Body of pancreas (tissue), 4 donors: ENCODE measurements around the gene FASTK. TPM values are rescaled to one million over a fixed set of nuclear protein-coding genes. Genes with fewer than 3 reads are reported as not detected.
"Not testable (repeated sequence)": the region's sequence is repeated elsewhere in the genome, so short reads cannot be mapped to it uniquely, and the experiment has no call there.

Experiments
- ATAC-seq: fragments of 150-250 bp; one replicate; pipeline ENCODE4 v1.9.1; 2016
- DNase-seq, 4 donors: peaks; one replicate each; pipeline ENCODE4 v3.0.0-alpha.2; 2019
- H3K27ac ChIP-seq, 4 donors: fragments of 200-600 bp; sonication (generic); 1 replicate in 3 of 4; 2 replicates in 1 of 4; pipeline versions ENCODE4 v1.5.1 to v1.6.1; 2016 to 2019; ENCODE audit warnings: mild to moderate bottlenecking in 1 of 4, mixed read lengths in 1 of 4, moderate library complexity in 1 of 4
- H3K27me3 ChIP-seq, 2 donors: fragments of 200-600 bp; sonication (generic); one replicate each; pipeline ENCODE4 v1.6.0; 2016; ENCODE audit warnings: mild to moderate bottlenecking in 1 of 2
- H3K36me3 ChIP-seq, 2 donors: fragments of 200-600 bp; sonication (generic); replicated peaks in 1 of 2; 2 replicates each; pipeline ENCODE4 v1.5.1; 2016; ENCODE audit warnings: low read depth in 2 of 2; ENCODE audit not compliant: insufficient read depth in 1 of 2
- H3K4me1 ChIP-seq: fragments of 200-600 bp; sonication (generic); one replicate; pipeline ENCODE4 v1.6.0; 2016
- H3K4me3 ChIP-seq, 2 donors: fragments of 200-600 bp; sonication (generic); 1 replicate in 1 of 2; 2 replicates in 1 of 2; pipeline ENCODE4 v1.5.1; 2016 to 2019
- H3K9me3 ChIP-seq, 3 donors: fragments of 200-600 bp; sonication (generic); 1 replicate in 2 of 3; 2 replicates in 1 of 3; pipeline ENCODE4 v1.5.1; 2016
- CTCF ChIP-seq, 7 experiments: fragments of 450-650 bp in 4 of 7; fragments of 200-600 bp in 3 of 7; sonication (generic) in 3 of 7; IDR thresholded peaks; one replicate each; pipeline ENCODE4 v1.5.1; 2016 to 2019; ENCODE audit warnings: antibody characterized with exemption in 7 of 7
- POLR2A ChIP-seq, 3 donors: fragments of 450-650 bp; IDR thresholded peaks; one replicate each; pipeline ENCODE4 v1.6.1; 2016; ENCODE audit warnings: antibody characterized with exemption in 3 of 3, mild to moderate bottlenecking in 2 of 3
- WGBS, 2 donors: methylation state at CpG; one replicate each; pipeline ENCODE4 v1.1.5; 2017; 5-methylcytosine and 5-hydroxymethylcytosine counted together
- intact Hi-C: fragments of 100-400 bp; cut with DNase I; formaldehyde crosslinking; loops from one replicate; pipeline ENCODE4 v1.15.1; 2023
- total RNA-seq, 2 donors: library from RNA; depleted of rRNA; stranded (reverse); fragments of >200 nt; gene quantifications; one replicate each; pipeline ENCODE4 v1.1.0, GENCODE V29; 2016

The FASTK gene
- total RNA-seq, 2 donors from 2014 or later = 60.7 to 201 TPM

- no peak overlapping the region for H3K4me3 ChIP-seq
- H3K36me3 ChIP-seq = no peaks in the 10 kb centered on the region
- H3K9me3 ChIP-seq = no peaks in the 10 kb centered on the region
- H3K27me3 ChIP-seq = no peaks in the 10 kb centered on the region
- 70 to 73% methylated on average over 11 to 14 of the region's 14 CpGs for WGBS, 2 donors
- TF ChIP-seq POLR2A (IDR thresholded peaks at IDR 0.05) (no peak), CTCF (IDR thresholded peaks at IDR 0.05) (no peak)
- no peak for ATAC-seq
- intact Hi-C loops = no loop called here
- DNase-seq = no peak
- peaks cover 8% of the 10 kb centered on the region for H3K4me1 ChIP-seq
- no peak overlapping the region for H3K27ac ChIP-seq
Measured at GRCh38 chr7:151046603-151047573, 33.7 kb downstream of the FASTK start.

DNA sequence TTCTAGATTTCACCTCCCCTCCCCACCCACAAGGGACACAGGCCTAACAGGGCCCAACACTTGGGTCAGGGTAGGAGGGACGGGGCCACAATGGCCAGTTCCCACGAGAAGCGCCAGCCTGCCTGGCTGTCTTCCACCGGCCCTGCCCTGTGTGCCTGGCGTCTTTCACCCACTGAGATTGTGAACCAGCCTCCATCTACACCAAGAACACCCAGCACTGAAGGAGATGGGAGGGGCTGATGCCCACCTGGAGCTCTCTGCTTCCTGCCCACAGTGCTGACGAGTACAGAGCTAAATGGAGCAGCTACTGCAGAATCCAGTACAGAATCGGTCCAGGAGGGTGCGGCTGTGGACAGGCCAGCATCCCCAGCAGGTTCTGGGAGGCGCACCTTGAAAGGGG, 34.6 kb downstream of the FASTK start:
- Histone ChIP-seq H3K36me3 (no peaks in the 10 kb centered on the region), H3K4me1 (peaks cover 5% of the 10 kb centered on the region), H3K27me3 (no peaks in the 10 kb centered on the region), H3K27ac (no peak overlapping the region), H3K4me3 (no peak overlapping the region), H3K9me3 (no peaks in the 10 kb centered on the region)
- TF ChIP-seq POLR2A (IDR thresholded peaks at IDR 0.05) (no peak), CTCF (IDR thresholded peaks at IDR 0.05) (no peak)
- ATAC-seq = no peak
- no peak for DNase-seq
- intact Hi-C loops = no loop called here
- 83 to 87% methylated on average over 6 to 9 of the region's 9 CpGs for WGBS, 2 donors

- Histone ChIP-seq H3K9me3 (no peaks in the 10 kb centered on the region), H3K4me3 (no peak overlapping the region), H3K27ac (no peak overlapping the region), H3K4me1 (no peaks in the 10 kb centered on the region), H3K36me3 (no peaks in the 10 kb centered on the region), H3K27me3 (no peaks in the 10 kb centered on the region)
- intact Hi-C loops = no loop called here
- no peak for TF ChIP-seq CTCF (IDR thresholded peaks at IDR 0.05)
- TF ChIP-seq POLR2A (IDR thresholded peaks at IDR 0.05) = no peak
- no peak for DNase-seq
- no peak for ATAC-seq
- WGBS, 2 donors = 85 to 89% methylated on average over 9 to 11 of the region's 11 CpGs
Measured at GRCh38 chr7:151045262-151045661, 35.3 kb downstream of the FASTK start.

- Histone ChIP-seq H3K36me3 (no peaks in the 10 kb centered on the region), H3K9me3 (no peaks in the 10 kb centered on the region), H3K27me3 (no peaks in the 10 kb centered on the region), H3K4me1 (no peaks in the 10 kb centered on the region), H3K27ac (no peak overlapping the region), H3K4me3 (no peak overlapping the region)
- 92 to 93% methylated on average over 2 to 7 of the region's 20 CpGs for WGBS, 2 donors
- TF ChIP-seq CTCF (IDR thresholded peaks at IDR 0.05) = no peak
- no peak for TF ChIP-seq POLR2A (IDR thresholded peaks at IDR 0.05)
- intact Hi-C loops = no loop called here
- ATAC-seq (no peak), DNase-seq (no peak)
Measured at GRCh38 chr7:151043959-151044358, 36.6 kb downstream of the FASTK start.

- H3K27ac ChIP-seq, H3K4me3 ChIP-seq, intact Hi-C loops, H3K27me3 ChIP-seq, DNase-seq, H3K4me1 ChIP-seq, H3K9me3 ChIP-seq, ATAC-seq, H3K36me3 ChIP-seq: not testable (repeated sequence)
- 77 to 89% methylated on average over 10 of the region's 10 CpGs for WGBS, 2 donors
Measured at GRCh38 chr7:151043449-151043848, 37.2 kb downstream of the FASTK start.
